CD4-positive, alpha-beta T cell treated with Interleukin-15 for 4 hours (primary cell): ENCODE data around the gene TAF4.

Experiments
- DNase-seq: peaks from one replicate; pipeline ENCODE4 v3.0.0-alpha.2; 2020; ENCODE audit warnings: low spot score

TAF4 gene

DNA sequence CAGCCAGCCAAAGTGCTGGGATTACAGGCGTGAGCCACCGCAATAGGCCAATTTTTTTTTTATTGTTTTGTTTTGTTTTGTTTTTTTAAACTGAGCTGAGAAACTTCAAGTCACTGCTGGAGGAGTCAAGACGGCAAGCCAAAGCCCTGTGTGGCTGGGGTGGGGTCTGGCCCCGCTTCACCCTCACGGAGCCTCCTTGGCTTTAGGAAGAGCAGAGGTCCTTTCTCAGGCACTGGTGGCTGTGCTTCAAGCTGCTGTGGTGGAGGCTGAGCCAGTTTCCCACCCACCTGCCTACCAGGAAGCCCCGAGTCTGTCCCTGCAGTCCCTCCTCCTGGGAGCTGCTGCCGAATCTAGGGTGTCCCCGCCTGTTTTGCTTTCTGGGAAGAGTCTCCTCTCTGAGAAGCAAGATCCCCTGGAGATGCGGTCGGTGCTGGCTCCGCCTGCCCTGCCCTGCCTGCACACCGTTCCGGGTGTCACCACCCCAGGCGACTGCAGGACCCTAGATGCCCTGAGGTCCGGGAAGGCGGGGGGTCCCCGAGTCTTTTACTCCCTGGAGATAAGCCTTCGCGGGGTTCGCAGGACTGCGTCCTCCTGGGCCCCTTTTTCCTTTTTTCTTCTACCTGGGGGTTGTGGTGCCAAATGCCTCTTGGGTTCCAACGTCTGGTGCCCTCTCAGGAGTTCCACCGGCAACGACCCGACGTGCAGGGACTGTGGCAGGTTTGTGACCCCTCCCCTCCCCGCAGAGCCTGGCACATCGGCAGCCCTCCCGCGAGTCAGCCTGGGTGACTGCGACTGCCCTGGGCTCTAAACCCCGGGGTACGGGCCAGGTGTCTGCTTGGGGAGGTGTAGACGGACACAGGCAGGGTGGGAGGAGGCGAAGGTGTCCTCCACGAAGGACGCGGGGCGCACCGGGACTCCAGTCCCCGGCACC lies 100.7 kb downstream of the TAF4 start:
- DNase-seq: no peak

DNA sequence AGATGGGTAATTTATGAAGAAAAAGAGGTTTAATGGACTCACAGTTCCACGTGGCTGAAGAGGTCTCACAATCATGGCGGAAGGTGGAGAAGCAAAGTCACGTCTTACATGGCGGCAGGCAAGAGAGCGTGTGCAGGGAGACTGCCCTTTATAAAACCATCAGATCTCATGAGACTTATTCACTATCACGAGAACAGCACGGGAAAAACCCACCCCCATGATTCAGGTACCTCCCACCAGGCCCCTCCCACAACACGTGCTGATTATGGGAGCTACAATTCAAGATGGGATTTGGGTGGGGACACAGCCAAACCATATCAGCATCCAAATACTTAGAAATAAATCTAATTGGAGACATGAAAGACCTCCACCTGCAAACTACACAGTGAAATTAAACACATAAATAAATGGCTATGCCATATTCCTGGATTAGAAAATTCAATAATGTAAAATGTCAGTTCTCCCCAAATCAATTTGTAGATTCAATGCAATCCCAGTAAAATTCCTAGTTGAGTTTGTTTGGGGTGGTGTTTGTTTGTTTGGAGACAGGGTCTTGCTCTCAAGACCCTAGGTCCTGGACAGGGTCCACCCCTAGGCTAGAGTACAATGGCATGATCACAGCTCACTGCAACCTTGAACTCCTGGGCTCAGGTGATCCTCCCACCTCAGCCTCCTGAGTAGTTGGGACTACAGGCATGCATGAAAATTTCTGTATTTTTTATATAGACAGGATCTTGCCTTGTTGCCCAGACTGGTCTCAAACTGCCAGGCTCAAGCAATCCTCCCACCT lies 101.6 kb downstream of the TAF4 start:
- DNase-seq: no peak

DNA sequence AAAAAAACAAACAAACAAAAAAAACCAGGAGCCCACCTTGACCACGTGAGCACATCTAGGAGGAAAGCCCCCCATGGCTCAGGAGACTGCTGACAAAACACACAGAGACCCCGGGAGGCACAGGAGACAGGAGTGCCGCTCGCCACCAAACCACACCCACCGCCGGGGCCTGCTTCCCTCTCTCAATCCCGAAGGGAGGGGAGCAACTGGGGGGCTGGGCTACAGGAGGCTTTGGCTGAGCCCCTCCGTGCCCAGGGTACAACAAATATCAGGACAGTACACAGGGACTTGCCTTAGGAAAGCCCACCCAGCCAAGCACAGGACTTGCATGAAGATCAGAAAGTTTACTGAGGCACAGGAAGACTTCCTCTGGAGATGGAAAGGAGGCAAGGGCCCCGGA lies 102.5 kb downstream of the TAF4 start:
- DNase-seq: no peak

DNA sequence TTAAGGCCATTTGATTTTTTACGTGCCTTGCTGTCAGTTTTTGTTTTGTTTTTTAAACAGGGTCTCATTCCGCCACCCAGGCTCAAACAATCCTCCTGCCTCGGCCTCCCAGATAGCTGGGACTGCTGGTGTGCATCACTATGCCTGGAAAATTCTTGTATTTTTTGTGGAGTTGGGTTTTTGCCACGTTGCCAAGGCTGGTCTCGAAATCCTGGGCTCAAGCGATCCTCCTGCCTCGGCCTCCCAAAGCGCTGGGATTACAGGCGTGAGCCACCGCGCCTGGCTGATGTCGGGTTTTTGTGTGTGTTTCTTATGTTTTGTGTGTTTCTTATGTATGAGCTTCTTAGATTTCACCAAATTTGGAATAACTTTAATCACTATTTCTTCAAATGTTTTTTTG lies 104.8 kb downstream of the TAF4 start:
- DNase-seq: no peak

DNA sequence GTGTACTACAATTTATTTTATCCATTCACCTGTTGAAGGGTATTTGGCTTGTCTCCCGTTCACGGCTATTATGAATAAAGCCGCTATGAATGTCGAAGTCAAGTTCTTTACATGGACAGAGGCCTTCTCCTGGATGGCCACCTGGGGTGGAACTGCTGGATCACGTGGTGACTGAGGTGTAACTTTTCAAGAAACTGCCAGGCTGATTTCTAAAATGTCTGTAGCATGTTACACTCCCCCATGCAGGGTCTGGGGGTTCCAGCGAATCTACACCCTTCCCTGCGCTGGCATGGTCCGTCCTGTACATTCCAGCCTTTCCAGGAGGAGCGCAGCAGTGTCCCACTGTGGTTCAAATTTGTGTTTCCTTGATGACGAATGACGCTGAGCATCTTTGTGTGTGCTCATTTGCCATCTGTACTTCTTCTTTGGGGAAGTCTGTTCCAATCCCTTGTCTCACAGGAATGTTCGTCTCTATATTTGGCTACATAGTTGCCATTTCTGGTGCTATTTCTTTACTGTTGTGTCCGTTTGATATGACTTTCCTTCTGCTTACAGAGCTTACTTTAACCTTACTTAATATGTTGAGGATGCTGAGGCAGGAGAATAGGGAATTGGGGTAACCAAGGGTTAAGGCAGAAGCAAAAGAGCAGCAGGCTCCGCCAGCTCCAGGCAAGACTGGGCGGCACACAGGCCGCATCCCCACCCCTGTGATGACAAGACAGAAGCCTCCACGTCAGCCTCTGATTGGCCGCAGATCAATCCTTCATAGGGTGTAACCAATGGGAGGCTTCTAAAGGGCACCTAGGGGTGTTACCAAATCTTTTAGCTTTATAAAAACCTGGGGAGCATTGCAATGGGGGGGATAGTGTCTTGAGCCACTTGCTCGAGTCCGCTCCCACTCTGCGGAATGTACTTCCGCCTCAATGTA lies 106.6 kb downstream of the TAF4 start:
- DNase-seq: no peak

DNA sequence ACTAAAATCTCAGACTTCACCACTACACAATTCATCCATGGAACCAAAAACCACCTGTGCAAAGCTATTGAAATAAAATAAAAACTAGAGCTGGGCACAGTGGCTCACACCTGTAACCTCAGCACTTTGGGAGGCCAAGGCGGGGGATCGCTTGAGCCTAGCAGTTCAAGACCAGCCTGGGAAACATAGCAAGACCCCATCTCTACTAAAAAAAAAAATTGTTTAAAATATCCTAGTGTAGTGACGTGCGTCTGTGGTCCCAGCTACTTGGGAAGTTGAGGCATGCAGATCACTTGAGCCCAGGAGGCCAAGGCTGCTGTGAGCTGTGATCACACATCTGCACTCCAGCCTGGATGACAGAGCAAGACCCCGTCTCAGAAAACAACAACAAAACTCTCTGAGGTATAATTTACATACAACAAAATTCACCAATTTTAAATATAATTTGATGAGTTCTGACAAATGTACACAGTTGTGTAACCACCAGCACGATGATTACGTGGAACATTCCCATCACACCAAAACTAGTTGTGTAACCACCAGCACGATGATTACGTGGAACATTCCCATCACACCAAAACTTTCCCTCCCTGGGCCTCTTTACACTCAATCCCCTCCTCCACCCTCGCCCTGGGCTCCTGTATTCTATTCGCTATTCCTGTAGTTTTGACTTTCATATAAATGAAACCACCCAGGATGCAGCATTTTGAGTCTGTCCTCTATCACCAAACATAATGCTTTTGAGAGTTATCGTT lies 107.5 kb downstream of the TAF4 start:
- no peak for DNase-seq

DNA sequence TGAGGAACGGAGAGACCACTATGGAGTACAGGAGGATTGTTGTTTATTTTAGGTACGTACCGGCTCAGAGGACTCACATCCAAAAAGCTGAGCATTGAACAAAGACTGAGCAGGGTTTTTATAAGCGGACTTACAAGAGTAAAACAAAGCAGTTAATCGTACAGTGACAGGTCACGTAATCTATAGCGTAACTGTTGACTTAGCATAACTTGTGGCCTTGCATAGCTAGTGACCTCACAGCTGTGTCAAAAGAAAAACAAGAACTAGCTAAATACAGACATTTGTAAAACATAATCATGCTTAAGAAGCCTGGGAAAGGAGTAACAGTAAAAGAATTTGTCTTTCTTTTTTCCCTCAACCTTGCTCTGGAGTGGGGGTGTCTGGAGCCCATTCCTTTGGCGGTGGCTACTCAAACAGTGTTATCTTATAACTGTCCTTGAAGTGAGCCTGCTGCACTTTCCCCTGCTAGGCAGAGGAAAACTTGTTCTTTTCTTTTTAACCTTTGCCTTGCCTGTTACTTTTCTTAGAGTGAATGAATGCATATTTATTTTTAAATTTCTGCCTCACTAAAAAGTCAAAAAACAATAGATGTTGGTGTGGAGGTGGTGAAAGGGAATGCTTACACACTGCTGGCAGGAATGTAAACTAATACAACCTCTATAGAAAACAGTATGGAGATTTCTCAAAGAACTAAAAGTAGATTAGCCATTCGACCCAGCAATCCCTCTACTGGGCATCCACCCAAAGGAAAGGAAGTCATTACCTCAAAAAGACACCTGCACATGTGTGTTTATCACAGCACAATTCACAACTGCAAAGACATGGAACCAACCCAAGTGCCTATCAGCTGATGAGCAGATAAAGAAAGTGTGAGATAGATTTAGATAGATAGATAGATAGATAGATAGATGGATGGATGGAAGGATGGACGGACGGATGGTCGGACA lies 109.0 kb downstream of the TAF4 start:
- DNase-seq: no peak

DNA sequence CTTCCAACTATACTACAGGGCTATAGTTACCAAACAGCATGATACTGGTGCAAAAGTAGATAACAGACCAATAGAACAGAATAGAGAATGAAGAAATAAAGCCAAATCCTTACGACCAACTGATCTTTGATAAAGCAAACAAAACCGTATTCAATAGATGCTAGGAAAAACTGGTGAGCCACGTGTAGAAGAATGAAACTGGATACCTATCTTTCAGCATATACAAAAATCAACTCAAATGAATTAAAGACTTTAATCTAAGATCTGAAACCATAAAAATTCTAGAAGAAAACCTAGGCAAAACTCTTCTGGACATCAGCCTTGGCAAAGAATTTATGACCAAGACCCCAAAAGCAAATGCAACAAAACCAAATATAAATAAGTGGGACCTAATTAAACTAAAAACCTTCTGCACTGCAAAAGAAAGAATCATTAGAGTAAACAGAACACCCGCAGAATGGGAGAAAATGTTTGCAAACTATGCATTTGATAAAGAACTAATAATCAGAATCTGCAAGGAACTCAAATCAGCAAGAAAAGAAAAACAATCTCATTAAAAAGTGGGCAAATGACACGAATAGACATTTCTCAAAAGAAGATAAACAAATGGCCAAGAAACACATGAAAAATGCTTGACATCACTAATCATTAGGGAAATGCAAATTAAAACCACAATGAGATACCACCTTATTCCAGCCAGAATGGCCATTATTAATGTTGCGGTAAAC lies 109.8 kb downstream of the TAF4 start:
- DNase-seq: no peak

DNA sequence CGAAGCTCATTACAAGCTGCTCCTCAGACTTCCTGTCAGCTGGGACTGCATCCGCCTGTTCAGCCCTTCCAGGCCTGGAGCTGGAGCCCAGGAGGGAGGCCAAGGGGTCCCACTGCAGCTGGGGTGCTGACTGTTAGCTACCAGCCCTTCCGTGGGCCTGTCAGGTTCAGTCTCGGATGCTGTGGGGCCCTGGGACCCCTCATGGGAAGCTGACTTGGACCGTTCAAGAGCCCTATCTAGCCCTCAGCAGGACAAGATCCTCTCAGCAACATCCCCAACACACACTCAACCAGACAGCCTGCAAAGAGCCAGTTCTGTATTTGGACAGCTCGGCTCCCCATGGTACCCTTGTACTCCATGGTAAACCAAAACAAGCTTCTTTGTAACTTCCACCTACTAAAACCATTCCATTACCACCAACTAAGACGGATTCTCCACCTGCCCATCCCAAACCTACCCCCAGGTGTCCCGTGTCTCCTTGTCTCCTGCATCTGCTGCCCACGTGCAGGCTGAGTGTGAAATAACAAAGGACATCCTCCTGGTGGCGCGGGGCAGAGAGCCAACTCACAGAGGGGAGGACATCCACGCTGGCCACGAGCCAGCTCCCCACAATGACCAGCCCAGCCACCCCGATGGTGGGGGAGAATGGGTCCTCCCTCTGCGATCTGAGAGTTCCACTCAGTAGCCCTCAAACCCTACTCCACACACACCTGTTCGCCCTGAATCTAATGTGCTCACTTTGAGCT lies 111.2 kb downstream of the TAF4 start:
- DNase-seq: no peak

DNA sequence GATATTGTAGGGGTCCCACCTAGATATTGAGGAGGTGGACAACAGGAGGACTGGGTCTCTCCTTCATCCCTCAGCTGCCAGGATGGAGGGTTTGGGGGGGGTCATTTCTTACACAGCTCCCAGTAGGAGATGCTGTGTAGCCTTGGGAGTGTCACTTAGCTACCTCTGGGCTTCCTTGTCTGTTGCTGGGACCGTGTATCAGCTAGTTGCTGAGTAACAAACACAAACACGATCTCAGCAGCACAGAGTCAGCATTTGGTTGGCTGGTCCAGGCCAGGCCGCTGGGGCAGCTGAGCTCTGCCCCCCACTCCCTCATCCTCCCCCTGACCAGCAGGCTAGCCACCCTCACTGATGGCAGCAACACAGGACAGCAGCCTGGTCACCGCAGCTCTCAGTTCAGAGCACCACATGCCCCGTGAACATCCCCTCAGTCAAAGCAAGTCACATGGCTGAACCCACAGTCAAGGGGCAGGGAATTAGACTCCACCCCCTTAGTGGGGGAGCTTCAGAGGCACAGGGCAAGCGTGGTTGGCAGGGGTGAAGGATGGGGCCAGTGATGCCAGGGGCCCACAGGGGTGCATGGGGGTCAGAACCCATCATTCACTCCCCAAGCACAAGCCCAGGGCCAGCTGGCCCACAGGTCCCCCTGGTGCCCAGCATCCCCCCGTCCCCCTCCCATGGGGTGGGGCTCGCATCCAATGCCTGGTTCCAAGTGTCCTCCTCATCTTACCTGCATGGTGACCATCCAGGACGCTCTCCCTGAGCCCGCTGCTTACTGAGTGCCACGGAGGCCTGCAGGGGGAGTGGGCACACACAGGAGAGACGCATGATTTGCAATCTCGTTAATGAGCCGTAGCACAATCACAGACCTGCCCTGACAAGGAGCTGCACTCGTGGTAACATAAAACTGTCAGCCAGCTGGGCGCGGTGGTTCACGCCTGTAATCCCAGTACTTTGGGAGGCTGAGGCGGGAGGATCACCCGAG lies 112.4 kb downstream of the TAF4 start:
- DNase-seq: no peak

DNA sequence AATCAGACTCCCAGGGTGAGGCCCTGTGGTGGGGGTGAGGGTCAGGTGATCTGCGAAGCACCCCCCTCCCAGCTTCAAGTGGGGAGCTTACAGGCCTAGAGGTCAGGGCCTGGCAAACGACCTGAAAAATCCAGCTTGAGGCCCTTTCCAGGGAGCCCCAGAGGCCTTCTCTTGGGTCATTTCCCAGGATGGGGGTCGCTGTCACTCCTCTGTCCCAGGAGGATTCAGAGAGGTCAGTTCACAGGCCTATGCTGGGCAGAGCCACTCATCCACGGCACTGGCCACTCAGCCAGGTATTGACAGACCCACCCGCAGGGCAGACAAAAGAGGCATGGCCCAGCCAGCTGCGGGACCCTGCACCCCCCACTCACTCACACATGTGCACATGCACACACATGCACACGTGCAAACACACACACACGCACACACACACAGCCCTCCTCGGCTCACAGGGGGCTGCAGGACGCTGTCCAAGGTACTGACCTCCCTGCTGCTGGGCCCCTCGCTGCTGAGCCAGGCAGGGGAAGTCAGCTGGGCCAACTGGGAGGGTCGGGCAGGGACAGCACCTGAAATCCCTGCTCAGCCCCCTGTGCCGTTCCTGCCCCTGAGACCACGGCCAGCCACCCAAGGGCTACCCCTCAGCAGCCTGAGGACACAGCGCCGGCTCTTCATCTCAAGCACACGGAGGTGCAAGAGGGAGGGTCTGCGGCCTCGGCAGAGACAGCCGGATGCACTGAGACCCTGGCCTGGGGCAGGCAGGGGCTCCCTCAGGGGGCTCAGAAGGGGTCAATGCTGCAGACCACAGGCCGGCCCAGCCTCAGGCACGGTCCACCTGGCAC lies 113.8 kb downstream of the TAF4 start:
- DNase-seq: no peak

DNA sequence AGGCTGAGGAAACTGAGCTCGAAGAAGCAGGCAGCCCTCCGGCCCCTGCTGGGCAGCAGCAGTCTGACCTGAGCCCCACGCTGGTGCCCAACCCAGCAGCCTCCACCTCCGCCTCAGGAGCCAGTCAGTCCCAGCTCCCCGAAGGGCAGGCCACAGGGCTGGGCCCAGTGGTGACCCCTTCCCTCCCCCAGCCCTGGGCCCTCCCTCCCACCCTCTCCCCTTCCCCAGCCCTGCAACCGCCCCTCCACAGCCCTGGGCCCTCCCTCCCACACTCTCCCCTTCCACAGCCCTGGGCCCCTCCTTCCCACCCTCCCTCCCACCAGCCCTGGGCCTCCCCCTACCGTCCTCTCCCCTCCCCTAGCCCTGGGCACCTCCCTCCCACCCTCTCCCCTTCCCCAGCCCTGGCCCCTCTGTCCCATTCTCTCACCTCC lies 115.0 kb downstream of the TAF4 start:
- no peak for DNase-seq

DNA sequence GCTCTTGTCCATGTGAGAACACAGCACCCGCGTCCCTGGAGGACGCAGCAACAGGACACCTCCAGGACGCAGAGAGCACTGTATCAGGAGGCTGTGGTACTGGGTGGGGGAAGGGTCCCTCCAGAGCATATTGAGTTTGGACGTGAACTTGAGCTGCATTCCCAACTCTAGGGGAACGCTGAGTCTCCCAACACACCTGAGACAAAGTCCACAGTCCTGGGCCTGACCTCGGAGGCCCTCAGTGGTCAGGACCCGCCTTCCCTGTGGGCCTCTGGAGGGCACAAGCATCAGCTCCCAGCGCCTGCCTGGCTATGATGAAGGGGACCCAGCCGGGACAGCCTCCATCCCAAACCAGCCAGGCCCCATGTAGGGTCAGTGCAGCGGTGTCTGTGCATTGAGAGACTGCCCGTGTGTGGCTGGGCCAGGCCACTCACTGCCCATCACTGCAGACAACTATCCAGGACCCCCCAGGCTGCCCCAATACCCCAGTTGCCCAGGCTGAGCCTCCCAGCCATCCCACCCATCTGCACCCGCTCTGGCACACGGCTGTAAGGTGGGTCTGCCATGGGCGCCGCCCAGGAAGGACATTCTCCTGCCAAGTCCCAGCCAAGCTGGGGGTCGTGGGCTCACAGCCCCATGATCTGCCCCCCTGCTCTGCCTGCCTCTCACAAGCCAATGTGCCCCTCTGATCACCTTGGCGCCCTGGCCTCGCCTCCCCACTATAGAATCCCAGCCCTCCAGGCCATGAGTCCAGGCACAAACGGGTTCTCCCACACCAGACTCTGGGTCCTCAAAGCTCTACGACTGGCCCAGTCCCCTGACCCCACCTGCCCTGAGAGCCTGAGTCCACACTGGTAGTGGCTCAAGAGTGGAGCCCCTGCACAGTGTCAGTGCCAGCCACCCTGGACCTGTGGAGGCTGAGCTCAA lies 115.7 kb downstream of the TAF4 start:
- DNase-seq: no peak

DNA sequence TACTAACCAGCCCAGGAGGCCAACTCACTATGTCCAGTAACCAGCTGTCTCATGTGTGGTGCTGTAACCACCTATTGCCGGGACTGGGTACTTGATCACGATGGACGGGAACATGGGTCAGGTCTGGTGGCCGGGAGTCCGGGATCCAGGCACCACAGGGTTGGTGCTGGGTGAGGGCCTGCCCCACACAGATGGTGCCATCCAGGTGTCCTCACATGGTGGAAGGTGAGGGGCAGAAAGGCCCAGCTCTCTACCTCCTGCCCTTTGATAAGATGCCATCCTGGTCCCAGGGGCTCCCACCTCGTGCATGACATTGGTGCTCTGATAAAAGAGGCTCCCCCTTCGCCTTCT lies 116.3 kb downstream of the TAF4 start:
- DNase-seq: no peak

DNA sequence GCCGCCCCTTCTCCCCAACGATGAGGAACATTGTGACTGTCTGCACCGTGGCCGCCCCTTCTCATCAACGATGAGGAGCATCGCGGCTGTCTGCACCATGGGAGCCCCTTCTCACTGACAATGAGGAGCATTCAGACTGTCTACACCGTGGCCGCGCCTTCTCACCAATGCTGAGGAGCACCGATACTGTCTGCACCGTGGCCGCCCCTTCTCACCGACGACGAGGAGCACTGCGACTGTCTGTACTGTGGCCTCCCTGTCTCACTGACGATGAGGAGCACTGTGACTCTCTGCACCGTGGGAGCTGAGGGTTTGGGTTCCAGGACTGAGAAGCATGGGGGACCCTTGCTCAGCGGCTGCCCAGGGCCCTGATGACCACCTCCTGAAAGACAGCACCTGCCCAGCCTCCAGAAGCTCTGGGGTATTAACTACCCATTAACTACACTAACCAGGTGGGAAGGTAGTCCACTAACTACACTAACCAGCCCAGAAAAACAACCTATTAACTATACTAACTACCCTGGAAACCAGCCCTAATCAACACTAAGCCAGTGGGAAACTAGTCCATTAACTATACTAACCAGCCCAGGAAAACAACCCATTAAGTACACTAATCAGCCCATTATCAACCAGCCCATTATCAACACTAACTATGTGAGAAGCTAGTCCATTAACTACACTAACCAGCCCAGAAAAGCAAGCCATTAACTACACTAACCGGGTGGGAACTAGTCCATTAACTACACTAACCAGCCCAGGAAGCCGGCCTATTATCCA lies 116.9 kb downstream of the TAF4 start:
- DNase-seq: no peak
